Measurements from ENCODE around the gene SMPD2.
A peak's percentile ranks its signal among the peaks of the same experiment; 100 is the strongest.

Gene SMPD2
- total RNA-seq = 26.8 to 28.4 reads per million in 2 donors

DNA sequence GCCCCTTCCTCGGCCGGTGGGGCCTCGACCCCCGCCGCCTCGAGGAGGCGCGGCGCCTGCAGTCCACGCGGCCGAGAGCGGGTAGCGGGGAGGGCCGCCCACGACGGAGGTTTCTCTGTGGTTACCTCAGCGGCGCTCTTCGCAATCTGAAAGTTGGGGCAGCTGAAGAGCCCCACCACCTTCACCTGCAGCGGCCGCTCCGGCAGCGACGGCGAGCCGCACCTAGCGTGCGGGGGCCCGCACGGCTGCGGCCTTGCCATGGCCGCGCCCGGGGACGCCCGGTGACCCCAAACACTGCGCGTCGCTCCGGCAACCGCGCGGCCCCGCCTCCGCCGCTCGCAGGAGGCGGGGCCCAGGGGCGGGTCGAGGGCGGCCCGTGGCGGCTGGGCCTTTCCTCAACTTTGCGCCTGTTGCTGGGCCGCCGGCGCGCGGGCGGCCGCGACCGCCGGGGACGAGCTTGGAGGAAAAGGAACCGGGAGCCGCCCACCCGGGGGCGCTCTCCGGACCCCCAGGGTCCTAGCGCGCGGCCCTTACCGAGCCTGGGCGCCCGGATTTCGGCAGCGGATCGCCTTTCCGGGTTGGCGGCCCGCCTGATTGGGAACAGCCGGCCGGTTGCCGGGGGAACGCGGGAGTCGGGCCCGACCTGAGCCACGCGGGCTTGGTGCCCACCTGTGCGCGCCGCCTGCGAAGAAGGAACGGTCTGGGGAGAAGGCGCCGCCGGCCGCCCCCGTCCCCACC, at the start of gene SMPD2, which contains the start of gene PPIL6:
TSS of gene SMPD2 (plus strand) at position 394 of the 738 bp plus-strand sequence. CDS start 398 bp downstream, outside the sequence.
TSS of gene PPIL6 (minus strand) at position 298 of the 738 bp plus-strand sequence. CDS start at position 260, 38 bp downstream.
- peak; percentile 55 to 79 (median 70) for DNase-seq

GRCh38 chr6:109393157-109393885, 47.2 kb upstream of the SMPD2 start:
- no peak for DNase-seq

- no peak for DNase-seq
Measured at GRCh38 chr6:109393886-109394281, 46.6 kb upstream of the SMPD2 start.

DNA sequence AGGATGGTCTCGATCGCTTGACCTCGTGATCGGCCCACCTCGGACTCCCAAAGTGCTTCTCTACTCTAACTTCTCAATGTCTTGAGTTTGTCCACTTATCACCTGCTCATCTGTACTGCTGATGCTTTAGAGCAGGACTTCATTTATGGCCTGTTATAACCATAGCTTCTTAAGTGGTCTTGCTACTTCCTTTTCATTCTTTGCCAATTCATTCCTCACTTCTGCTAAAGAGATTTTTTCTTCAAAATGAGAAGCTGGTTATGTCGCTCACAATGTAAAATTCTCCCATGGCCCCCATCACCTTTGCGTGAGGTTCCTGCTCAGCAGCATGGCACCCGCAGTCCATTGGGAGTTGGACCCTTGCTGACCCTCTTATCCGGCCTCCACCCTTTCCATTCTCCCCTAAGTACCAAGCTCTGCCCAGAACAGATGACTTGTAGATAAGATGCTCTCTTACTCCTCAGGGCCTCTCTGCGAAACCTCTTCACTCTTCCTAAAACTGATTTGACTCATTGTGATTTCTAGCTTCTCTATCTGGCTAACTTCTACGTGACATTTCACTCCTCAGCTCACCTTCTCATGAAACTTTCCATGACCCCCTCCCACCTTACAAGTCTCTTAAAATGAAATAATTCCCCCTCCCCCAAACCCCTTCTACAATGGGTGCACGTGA, 44.3 kb upstream of the SMPD2 start:
- DNase-seq = peak in 1 of 5 experiments; percentile 44

GRCh38 chr6:109397020-109397419, 43.5 kb upstream of the SMPD2 start:
- no peak for DNase-seq

DNA sequence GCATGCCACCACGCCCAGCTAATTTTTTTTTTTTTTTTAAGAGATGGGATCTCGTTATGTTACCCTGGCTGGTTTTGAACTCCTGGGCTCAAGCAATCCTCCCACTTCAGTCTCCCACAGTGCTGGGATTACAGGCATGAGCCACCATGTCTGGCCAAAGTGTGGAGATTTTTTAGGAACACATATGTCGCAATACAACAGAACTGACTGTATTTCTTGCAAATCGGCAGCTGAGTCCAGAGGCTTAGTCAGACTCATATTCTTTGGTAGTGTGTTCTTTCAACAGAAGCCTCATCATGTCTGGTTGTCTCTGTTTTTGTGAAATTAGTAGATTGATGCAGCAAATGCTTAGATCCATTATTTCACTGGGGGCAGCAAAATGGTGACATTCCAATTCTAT, 34.3 kb upstream of the SMPD2 start:
- DNase-seq = no peak

DNA sequence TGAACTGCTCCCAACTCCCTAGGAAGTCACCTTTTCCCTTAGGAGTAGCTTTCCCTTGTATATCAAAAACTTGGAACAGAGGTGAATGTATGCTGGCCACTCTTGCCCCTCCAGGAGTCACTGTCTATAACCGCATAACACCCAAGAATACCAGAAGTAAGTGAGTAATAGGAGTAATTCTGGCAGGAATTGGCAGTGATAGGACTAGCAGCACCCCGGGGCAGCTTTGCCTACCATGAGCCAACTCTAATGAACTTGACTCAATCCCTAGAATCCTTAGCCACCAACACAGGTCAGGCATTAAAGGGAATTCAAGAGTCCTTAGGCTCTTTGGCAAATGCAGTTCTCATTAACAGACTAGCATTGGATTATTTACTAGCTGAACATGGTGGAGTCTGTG, 29.5 kb upstream of the SMPD2 start:
- no peak for DNase-seq

DNA sequence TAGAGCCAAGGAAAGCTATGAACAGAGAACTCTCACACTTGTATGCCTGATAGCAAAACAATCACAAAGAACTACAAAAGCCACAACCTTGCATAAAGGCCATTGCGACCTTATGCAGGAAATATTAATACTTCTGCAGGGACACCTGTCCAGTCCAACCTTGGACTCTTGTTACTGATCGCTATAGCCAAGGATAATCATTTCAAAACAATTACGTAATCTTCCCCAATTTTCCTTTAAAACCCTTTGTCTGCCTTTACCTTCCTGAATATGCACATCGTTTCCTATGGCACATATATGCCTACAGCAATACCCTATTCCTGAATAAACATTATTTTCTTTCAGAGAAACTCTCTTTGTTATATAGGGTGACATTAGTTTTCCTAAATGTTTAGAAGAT, 22.9 kb upstream of the SMPD2 start:
- DNase-seq = no peak

- DNase-seq = no peak
Measured at GRCh38 chr6:109420751-109421150, 19.8 kb upstream of the SMPD2 start.

- no peak for DNase-seq
Measured at GRCh38 chr6:109421184-109421583, 19.3 kb upstream of the SMPD2 start.

GRCh38 chr6:109424946-109425345, 15.6 kb upstream of the SMPD2 start:
- DNase-seq = no peak

GRCh38 chr6:109428889-109429477, 11.5 kb upstream of the SMPD2 start:
- no peak for DNase-seq

GRCh38 chr6:109429496-109429895, 11.0 kb upstream of the SMPD2 start:
- no peak for DNase-seq

GRCh38 chr6:109434456-109434855, 6.1 kb upstream of the SMPD2 start:
- DNase-seq = no peak

DNA sequence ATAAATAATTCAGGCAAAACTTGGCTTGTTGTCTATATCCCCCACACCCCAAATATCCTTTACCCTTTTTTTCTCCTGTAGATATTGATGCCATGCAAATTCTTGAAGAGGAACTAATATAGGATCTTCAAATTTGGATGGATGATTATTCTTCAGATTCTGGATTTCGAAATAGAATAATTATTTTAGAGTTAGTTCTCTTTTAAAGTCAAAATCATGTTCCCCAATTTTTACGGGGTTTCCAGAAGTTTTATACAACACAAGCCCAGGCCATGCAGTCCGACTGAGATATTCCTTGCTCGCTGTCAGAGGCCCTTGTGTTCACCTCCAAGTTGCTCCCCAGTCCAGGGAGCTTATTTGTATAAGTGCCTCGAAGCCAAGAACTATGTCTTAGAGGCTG, 4.5 kb upstream of the SMPD2 start:
- DNase-seq = no peak

DNA sequence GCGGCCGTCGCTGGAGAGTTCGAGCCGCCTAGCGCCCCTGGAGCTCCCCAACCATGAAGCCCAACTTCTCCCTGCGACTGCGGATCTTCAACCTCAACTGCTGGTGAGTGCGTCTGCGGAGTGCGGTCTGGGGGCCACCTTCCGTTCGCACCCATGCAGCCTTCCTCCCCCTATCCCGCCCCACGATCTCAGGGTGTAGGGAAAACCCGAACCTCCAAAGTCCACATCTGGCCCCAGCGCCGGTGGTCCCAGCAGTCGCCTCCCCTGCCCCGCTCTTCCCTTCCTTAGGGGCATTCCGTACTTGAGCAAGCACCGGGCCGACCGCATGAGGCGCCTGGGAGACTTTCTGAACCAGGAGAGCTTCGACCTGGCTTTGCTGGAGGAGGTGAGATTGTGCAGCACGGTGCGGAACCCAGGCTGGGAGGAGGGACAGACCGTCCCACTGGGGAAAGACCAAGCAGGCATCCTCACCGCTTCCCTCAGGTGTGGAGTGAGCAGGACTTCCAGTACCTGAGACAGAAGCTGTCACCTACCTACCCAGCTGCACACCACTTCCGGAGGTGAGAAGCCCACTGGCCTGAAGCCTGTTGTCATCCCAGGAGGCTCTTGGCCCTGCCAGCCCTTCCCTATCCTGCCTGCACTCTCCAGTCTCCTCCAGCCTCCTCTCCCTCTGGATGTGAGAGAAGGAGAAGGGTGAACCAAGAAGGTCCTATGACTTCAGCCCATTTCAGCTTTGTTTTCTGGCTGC, 719 bp downstream of the SMPD2 start:
- DNase-seq = peak in 4 of 5 experiments; percentile 22 to 69 (median 49)

DNA sequence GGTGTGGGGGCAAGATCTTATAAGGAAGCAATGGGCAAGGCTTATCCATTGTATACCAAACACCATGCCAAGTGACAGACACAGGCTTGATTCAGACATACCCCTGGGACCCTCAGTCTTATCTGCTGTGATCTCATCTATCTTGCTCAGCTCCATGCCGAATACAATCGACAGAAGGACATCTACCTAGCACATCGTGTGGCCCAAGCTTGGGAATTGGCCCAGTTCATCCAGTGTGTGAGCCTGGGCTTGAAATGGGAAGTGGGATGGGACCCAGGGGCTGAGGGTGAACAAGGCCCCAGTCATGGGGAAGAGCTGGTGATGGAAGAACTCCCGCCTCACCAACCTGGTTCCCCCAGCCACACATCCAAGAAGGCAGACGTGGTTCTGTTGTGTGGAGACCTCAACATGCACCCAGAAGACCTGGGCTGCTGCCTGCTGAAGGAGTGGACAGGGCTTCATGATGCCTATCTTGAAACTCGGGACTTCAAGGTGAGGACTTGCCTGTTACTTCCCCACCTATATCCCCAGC, 1.9 kb downstream of the SMPD2 start:
- no peak for DNase-seq

DNA sequence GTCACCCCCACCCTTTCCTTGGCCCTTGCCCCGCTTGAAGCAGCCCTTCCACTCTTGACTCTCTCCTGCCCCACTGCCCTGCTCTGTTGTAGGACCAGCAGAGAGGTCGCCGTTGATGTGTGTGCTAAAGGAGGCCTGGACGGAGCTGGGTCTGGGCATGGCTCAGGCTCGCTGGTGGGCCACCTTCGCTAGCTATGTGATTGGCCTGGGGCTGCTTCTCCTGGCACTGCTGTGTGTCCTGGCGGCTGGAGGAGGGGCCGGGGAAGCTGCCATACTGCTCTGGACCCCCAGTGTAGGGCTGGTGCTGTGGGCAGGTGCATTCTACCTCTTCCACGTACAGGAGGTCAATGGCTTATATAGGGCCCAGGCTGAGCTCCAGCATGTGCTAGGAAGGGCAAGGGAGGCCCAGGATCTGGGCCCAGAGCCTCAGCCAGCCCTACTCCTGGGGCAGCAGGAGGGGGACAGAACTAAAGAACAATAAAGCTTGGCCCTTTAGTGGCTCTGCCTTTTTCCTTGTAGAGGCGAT, 3.0 kb downstream of the SMPD2 start:
- no peak for DNase-seq

DNA sequence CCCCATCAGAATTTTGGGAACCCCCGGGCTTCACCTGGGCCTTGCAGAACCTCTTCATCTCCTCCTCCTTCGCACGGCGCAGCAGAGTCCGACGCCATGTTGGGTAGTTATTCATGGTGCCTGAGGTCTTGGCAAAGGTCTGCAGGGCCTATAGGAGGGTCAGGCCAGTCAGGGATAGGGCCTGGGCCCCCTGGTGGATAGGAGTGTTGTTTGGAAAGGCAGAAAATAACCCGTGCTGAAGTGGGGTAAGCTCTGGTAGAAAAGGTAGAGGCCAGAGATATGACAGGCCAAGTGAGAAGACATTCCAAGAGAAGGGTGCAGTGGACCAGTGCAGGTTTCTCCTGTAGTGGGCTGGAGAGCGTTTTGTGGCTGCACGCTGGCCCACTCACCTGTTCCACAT, 4.9 kb downstream of the SMPD2 start:
- DNase-seq = no peak

- no peak for DNase-seq
Measured at GRCh38 chr6:109446072-109446471, 5.5 kb downstream of the SMPD2 start.

- no peak for DNase-seq
Measured at GRCh38 chr6:109446541-109446940, 6.0 kb downstream of the SMPD2 start.

- DNase-seq = no peak
Measured at GRCh38 chr6:109447087-109447486, 6.6 kb downstream of the SMPD2 start.

Measured in T-helper 2 cell (primary cell).